Right cardiac atrium (tissue), 5 donors: ENCODE data around the gene LLGL2. TPM values are rescaled to one million over a fixed set of nuclear protein-coding genes. Genes with fewer than 3 reads are reported as not detected.
A peak's percentile ranks its signal among the peaks of the same experiment; 100 is the strongest.

Source experiments
- ATAC-seq, 2 donors: fragments of 200-7000 bp; cut with Tn5 transposase; one replicate each; pipeline versions ENCODE4 v1.8.0 to v1.9.1; 2020; ENCODE audit warnings: moderate library complexity in 2 of 2, mild to moderate bottlenecking in 1 of 2
- DNase-seq, 3 donors: peaks; one replicate each; pipeline ENCODE4 v3.0.0-alpha.2; 2020
- H3K27ac ChIP-seq: one replicate; pipeline ENCODE4 v1.5.1; 2013; ENCODE audit warnings: mild to moderate bottlenecking, low read length, control low read depth, moderate library complexity
- H3K27me3 ChIP-seq: one replicate; pipeline ENCODE4 v1.6.1; 2013; ENCODE audit not compliant: control insufficient read depth, insufficient read depth
- H3K4me1 ChIP-seq: one replicate; pipeline ENCODE4 v1.6.1; 2013; ENCODE audit warnings: low read length; ENCODE audit not compliant: control insufficient read depth, insufficient read depth
- H3K4me3 ChIP-seq: one replicate; pipeline ENCODE4 v1.5.1; 2013; ENCODE audit warnings: low read length, control low read depth
- H3K9me3 ChIP-seq: one replicate; pipeline ENCODE4 v1.6.1; 2013; ENCODE audit warnings: low read length; ENCODE audit not compliant: control insufficient read depth
- WGBS: extraction: QIAGEN DNeasy Blood & Tissue Kit; methylation state at CpG from one replicate; pipeline ENCODE4 v1.1.7; 2013; 5-methylcytosine and 5-hydroxymethylcytosine counted together
- intact Hi-C, 4 donors: fragments of 100-400 bp; cut with DNase I; formaldehyde crosslinking; loops; one replicate each; pipeline versions ENCODE4 v1.11.0 to v1.14.0; 2022 to 2023
- microRNA-seq, 2 donors: library from miRNA; unstranded; fragments of <30 nt; microRNA quantifications; one replicate each; pipeline ENCODE4 v1.2.0, GENCODE V29; 2020 to 2021
- polyA plus RNA-seq: library from polyadenylated mRNA; stranded (reverse); fragments of 200-250 nt; gene quantifications from one replicate; pipeline ENCODE4 v1.2.3, GENCODE V29; 2013
- total RNA-seq, 4 donors: library from RNA; stranded (reverse); fragmentation: NEBNext Ultra II Directional; extraction: Animal tissue kit (Norgen Biotek cat#: 25700); gene quantifications; one replicate each; pipeline ENCODE4 v1.2.1, GENCODE V29; 2021
- donor health status: healthy with polysubstance abuse.
- donor health status: DM: no; HTN: yes; CAD: no.
- donor health status: DM: no; HTN: no; CAD: no.
- donor health status: DM: no; HTN: yes; CAD: no; lungs with severe emphysema.
- donor health status: DM: yes; HTN: yes; CAD: no.

Gene LLGL2
- total and polyA plus RNA-seq, 5 donors, result 5.7 to 10.4 (median 8.6) TPM

- intact Hi-C loops, result no loop called here
- Histone ChIP-seq H3K4me3 (no peak overlapping the region), H3K9me3 (no peaks in the 10 kb centered on the region), H3K27me3 (no peaks in the 10 kb centered on the region), H3K4me1 (no peaks in the 10 kb centered on the region), H3K27ac (no peak overlapping the region)
- WGBS, result 93% methylated on average over 15 of the region's 15 CpGs
- DNase-seq (peak in 2 of 3 donors; percentile 11 to 39), ATAC-seq (no peak)
Measured at GRCh38 chr17:75622771-75623273, 97.3 kb downstream of the LLGL2 start.

GRCh38 chr17:75623386-75623785, 97.9 kb downstream of the LLGL2 start:
- Histone ChIP-seq H3K4me3 (no peak overlapping the region), H3K27me3 (no peaks in the 10 kb centered on the region), H3K9me3 (no peaks in the 10 kb centered on the region), H3K27ac (no peak overlapping the region), H3K4me1 (no peaks in the 10 kb centered on the region)
- DNase-seq (no peak), ATAC-seq (no peak)
- intact Hi-C loops, result no loop called here
- 86% methylated on average over 9 of the region's 9 CpGs for WGBS

- H3K27me3 ChIP-seq, result no peaks in the 10 kb centered on the region
- H3K4me3 ChIP-seq, result no peak overlapping the region
- 88% methylated on average over 12 of the region's 12 CpGs for WGBS
- H3K27ac ChIP-seq, result no peak overlapping the region
- no peaks in the 10 kb centered on the region for H3K9me3 ChIP-seq
- no peak for ATAC-seq
- DNase-seq, result peak in 2 of 3 donors; percentile 44 to 51
- H3K4me1 ChIP-seq, result no peaks in the 10 kb centered on the region
- intact Hi-C loops, result no loop called here
Measured at GRCh38 chr17:75624021-75624420, 98.5 kb downstream of the LLGL2 start.

Small RNAs within 50 kb of the gene (microRNA-seq; reads per million reads assigned to microRNA genes)
- gene MIR6785, result 0 to 1.3 reads per million in 2 donors

Other genes with a start within 250 kb of the LLGL2 start
- gene SLC25A19, start 236.3 kb upstream of the LLGL2 start, total RNA-seq, result 10 to 100 TPM in 2 of 4 donors, 1 to 10 TPM in 2; 8.4 to 23.5 (median 14.8) TPM
- 14.2 TPM for gene SLC25A19, start 236.3 kb upstream of the LLGL2 start, polyA plus RNA-seq
- gene GRB2, start 120.0 kb upstream of the LLGL2 start, total RNA-seq, result 100 to 1,000 TPM; 104 to 150 (median 123) TPM
- gene GRB2, start 120.0 kb upstream of the LLGL2 start, polyA plus RNA-seq, result 66.7 TPM
- gene TMEM94, start 69.1 kb upstream of the LLGL2 start, total RNA-seq, result 10 to 100 TPM; 40.3 to 54.6 (median 50.3) TPM
- 41.0 TPM for gene TMEM94, start 69.1 kb upstream of the LLGL2 start, polyA plus RNA-seq
- gene CASKIN2, start 10.2 kb upstream of the LLGL2 start, total RNA-seq, result 10 to 100 TPM; 38.0 to 50.4 (median 46.4) TPM
- 25.9 TPM for gene CASKIN2, start 10.2 kb upstream of the LLGL2 start, polyA plus RNA-seq
- 1 to 10 TPM; 5.9 to 7.1 (median 6.8) TPM for gene TSEN54, start 9.2 kb upstream of the LLGL2 start, total RNA-seq
- 9.6 TPM for gene TSEN54, start 9.2 kb upstream of the LLGL2 start, polyA plus RNA-seq
- 100 to 1,000 TPM in 1 of 4 donors, 10 to 100 TPM in 3; 75.8 to 131 (median 93.4) TPM for gene MYO15B, start 62.1 kb downstream of the LLGL2 start, total RNA-seq
- gene MYO15B, start 62.1 kb downstream of the LLGL2 start, polyA plus RNA-seq, result 70.9 TPM
- 10 to 100 TPM in 2 of 4 donors, 1 to 10 TPM in 2; 6.9 to 12.2 (median 9.6) TPM for gene SMIM5, start 107.7 kb downstream of the LLGL2 start, total RNA-seq
- gene SMIM5, start 107.7 kb downstream of the LLGL2 start, polyA plus RNA-seq, result 13.5 TPM
- gene RECQL5, start 141.5 kb downstream of the LLGL2 start, total RNA-seq, result 10 to 100 TPM in 3 of 4 donors, 1 to 10 TPM in 1; 7.9 to 19.9 (median 14.8) TPM
- gene RECQL5, start 141.5 kb downstream of the LLGL2 start, polyA plus RNA-seq, result 13.5 TPM
- gene SAP30BP, start 141.6 kb downstream of the LLGL2 start, total RNA-seq, result 10 to 100 TPM; 51.0 to 66.5 (median 56.3) TPM
- 58.5 TPM for gene SAP30BP, start 141.6 kb downstream of the LLGL2 start, polyA plus RNA-seq
- gene ITGB4, start 195.8 kb downstream of the LLGL2 start, total RNA-seq, result 10 to 100 TPM; 19.9 to 29.7 (median 23.6) TPM
- gene ITGB4, start 195.8 kb downstream of the LLGL2 start, polyA plus RNA-seq, result 12.7 TPM
- 10 to 100 TPM; 15.9 to 19.5 (median 17.3) TPM for gene GALK1, start 239.5 kb downstream of the LLGL2 start, total RNA-seq
- gene GALK1, start 239.5 kb downstream of the LLGL2 start, polyA plus RNA-seq, result 22.6 TPM